Osteocyte (in vitro differentiated cells): ENCODE results near the gene ATP11C. TPM values are rescaled to one million over a fixed set of nuclear protein-coding genes. Genes with fewer than 3 reads are reported as not detected.
"Not testable (repeated sequence)": the region's sequence is repeated elsewhere in the genome, so short reads cannot be mapped to it uniquely, and the experiment has no call there.

Experiments
- DNase-seq: peaks from one replicate; pipeline ENCODE4 v3.0.0; 2021; ENCODE audit warnings: mixed read lengths; ENCODE audit not compliant: unreplicated experiment; ENCODE audit errors: extremely low spot score
- H3K27ac Mint-ChIP-seq: one replicate; pipeline ENCODE4 v1.8.0; 2021; ENCODE audit warnings: mild to moderate bottlenecking, mixed read lengths; ENCODE audit not compliant: unreplicated experiment
- H3K27me3 Mint-ChIP-seq: one replicate; pipeline ENCODE4 v1.8.0; 2021; ENCODE audit warnings: mixed read lengths; ENCODE audit not compliant: unreplicated experiment
- H3K36me3 Mint-ChIP-seq: one replicate; pipeline ENCODE4 v1.8.0; 2021; ENCODE audit warnings: mixed read lengths; ENCODE audit not compliant: unreplicated experiment
- H3K4me1 Mint-ChIP-seq: one replicate; pipeline ENCODE4 v1.8.0; 2021; ENCODE audit warnings: mixed read lengths; ENCODE audit not compliant: unreplicated experiment
- H3K4me3 Mint-ChIP-seq: one replicate; pipeline ENCODE4 v1.8.0; 2021; ENCODE audit warnings: mild to moderate bottlenecking, moderate library complexity, mixed read lengths; ENCODE audit not compliant: unreplicated experiment
- H3K9me3 Mint-ChIP-seq: one replicate; pipeline ENCODE4 v1.8.0; 2021; ENCODE audit warnings: mixed read lengths; ENCODE audit not compliant: unreplicated experiment
- microRNA-seq: library from miRNA; unstranded; fragments of <30 nt; microRNA quantifications from one replicate; pipeline ENCODE4 v1.1.0, GENCODE V29; 2020; ENCODE audit not compliant: unreplicated experiment
- total RNA-seq: library from RNA; stranded (reverse); gene quantifications from 2 replicates; pipeline ENCODE4 v1.2.1, GENCODE V29; 2021
- TF ChIP-seq, protein P1 (sequence below): fragments of 200-600 bp; sonication (generic); IDR thresholded peaks from 2 replicates; pipeline ENCODE4 v1.5.0; 2021; ENCODE audit warnings: antibody characterized with exemption, mild to moderate bottlenecking, moderate library complexity

The ATP11C gene
- total RNA-seq, 1 donor from 2014 or later = 24.1 TPM

- DNase-seq = no peak
- Mint-ChIP-seq H3K4me1 (peaks cover 2% of the 10 kb centered on the region), H3K9me3 (peaks cover 4% of the 10 kb centered on the region), H3K36me3 (no peaks in the 10 kb centered on the region), H3K4me3 (peak overlapping the region; percentile 65), H3K27me3 (peaks cover 29% of the 10 kb centered on the region), H3K27ac (no peak overlapping the region)
- TF ChIP-seq, protein P1, sequence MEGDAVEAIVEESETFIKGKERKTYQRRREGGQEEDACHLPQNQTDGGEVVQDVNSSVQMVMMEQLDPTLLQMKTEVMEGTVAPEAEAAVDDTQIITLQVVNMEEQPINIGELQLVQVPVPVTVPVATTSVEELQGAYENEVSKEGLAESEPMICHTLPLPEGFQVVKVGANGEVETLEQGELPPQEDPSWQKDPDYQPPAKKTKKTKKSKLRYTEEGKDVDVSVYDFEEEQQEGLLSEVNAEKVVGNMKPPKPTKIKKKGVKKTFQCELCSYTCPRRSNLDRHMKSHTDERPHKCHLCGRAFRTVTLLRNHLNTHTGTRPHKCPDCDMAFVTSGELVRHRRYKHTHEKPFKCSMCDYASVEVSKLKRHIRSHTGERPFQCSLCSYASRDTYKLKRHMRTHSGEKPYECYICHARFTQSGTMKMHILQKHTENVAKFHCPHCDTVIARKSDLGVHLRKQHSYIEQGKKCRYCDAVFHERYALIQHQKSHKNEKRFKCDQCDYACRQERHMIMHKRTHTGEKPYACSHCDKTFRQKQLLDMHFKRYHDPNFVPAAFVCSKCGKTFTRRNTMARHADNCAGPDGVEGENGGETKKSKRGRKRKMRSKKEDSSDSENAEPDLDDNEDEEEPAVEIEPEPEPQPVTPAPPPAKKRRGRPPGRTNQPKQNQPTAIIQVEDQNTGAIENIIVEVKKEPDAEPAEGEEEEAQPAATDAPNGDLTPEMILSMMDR = no peak
These were observed 241.4 kb downstream of the ATP11C start for GRCh38 chrX:139691493-139691842.

GRCh38 chrX:139685175-139685574 is 247.7 kb downstream of the ATP11C start:
- H3K27me3 Mint-ChIP-seq = peaks cover 18% of the 10 kb centered on the region

DNA sequence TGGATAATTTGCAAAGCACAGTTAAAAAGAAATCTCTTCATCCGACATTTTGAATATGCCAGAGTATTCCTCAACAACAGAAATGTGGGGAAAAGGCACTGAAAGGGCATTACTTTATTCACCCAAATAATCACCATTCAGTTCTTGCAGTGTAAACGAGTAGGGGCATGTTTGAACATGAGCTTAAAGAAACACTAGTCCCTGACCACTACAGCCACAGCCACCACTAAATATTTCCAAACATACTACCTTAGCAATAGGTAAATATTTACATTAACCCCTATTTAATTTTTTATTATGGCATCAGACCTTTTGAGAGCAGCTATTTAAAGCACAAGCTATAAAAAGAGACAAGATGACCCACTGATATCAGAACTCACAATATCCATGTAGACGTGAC is 252.5 kb downstream of the ATP11C start:
- Mint-ChIP-seq H3K27me3 (no peaks in the 10 kb centered on the region), H3K9me3 (peaks cover 14% of the 10 kb centered on the region), H3K4me1 (no peaks in the 10 kb centered on the region), H3K27ac (no peak overlapping the region), H3K36me3 (no peaks in the 10 kb centered on the region), H3K4me3 (no peak overlapping the region)
- no peak for DNase-seq
- TF ChIP-seq, protein P1 = no peak

More at GRCh38 chrX:139685175-139685574, 247.7 kb downstream of the ATP11C start:
- not testable (repeated sequence) for H3K36me3 Mint-ChIP-seq, H3K4me3 Mint-ChIP-seq, DNase-seq, H3K4me1 Mint-ChIP-seq, H3K27ac Mint-ChIP-seq
- peaks cover 20% of the 10 kb centered on the region for H3K9me3 Mint-ChIP-seq

Small RNA genes within 50 kb of the gene (microRNA-seq; reads per million reads assigned to microRNA genes)
- gene MIR505 = 187 reads per million, percentile 60 among the genes with 10 or more reads in this experiment

Other genes with a start within 250 kb of the ATP11C start
- not detected in 2 replicates for gene MCF2, start 224.9 kb downstream of the ATP11C start, total RNA-seq
- gene CXorf66, start 32.5 kb upstream of the ATP11C start, total RNA-seq = not detected in 2 replicates